Measurements from ENCODE around the gene SAYSD1.

DNA sequence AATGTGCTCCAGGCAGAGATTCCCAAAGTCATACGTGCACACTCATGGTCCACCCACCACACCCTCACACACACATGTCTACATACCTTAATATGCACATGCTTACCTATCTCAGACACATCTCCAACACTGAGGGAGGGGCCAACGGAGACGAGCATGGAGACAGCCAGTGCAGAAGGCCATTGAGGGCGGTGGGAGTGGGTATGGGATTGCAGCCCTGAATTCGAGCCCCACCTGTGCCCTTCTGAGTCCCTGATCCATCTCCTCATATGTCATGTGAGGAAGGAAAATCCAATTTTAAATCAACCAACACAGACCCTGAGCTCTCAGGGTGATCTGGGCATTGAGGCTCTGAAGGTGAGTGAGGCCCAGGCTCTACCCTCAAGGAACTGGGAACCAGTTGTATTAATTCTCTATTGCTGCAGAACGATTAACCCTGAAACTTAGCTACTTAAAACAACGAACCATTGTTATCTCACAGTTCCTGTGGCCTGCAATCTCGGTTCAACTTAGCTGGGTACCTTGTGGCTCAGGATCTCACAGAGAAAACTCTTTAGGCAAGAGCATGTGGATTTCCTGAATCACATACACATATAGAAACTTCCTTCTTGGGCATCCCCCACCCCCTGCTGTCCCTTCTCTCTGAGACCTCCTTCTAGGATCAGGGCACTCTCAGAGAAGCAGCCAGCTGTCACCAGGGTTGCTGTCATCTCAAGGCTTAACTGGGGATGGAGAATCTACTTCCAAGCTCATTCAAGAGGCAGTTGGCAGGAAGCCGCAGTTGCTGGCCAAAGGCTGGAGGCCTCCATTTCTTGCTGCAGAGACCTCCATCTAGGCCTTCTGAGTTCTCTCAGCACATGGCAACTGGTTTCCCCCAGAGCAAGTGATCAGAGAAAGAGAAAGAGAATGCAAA lies 38.1 kb downstream of the SAYSD1 start:
- no peak for TF ChIP-seq POLR2A (IDR thresholded peaks at IDR 0.05)
- TF ChIP-seq, protein P1, sequence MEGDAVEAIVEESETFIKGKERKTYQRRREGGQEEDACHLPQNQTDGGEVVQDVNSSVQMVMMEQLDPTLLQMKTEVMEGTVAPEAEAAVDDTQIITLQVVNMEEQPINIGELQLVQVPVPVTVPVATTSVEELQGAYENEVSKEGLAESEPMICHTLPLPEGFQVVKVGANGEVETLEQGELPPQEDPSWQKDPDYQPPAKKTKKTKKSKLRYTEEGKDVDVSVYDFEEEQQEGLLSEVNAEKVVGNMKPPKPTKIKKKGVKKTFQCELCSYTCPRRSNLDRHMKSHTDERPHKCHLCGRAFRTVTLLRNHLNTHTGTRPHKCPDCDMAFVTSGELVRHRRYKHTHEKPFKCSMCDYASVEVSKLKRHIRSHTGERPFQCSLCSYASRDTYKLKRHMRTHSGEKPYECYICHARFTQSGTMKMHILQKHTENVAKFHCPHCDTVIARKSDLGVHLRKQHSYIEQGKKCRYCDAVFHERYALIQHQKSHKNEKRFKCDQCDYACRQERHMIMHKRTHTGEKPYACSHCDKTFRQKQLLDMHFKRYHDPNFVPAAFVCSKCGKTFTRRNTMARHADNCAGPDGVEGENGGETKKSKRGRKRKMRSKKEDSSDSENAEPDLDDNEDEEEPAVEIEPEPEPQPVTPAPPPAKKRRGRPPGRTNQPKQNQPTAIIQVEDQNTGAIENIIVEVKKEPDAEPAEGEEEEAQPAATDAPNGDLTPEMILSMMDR (IDR thresholded peaks at IDR 0.05): no peak

All from lower leg skin (tissue), 3 donors.